GM12878 (cell line): ENCODE measurements around the gene OPN1SW. TPM values are rescaled to one million over a fixed set of nuclear protein-coding genes. Genes with fewer than 3 reads are reported as not detected.

ENCODE experiments used
- ATAC-seq: fragments of 200-7000 bp; cut with Tn5 transposase; 3 replicates; pipeline ENCODE4 v1.9.1; 2020; ENCODE audit warnings: mild to moderate bottlenecking, moderate library complexity
- BruUV-seq: library from RNA; stranded (reverse); fragments of 400-500 nt; replicated peaks from 2 replicates; lab custom pipeline; 2021; lab: Mats Ljungman, UMichigan
- CTCF ChIA-PET: fragments of 300-600 bp; sonication (Branson Sonifier 250); formaldehyde crosslinking; extraction: SDS; loops from one replicate; lab custom pipeline; 2021; ENCODE audit warnings: inconsistent platforms; lab: Yijun Ruan, JAX
- POLR2A ChIA-PET: fragments of 350-600 bp; formaldehyde crosslinking; extraction: SDS; loops from one replicate; lab custom pipeline; 2021; ENCODE audit warnings: inconsistent platforms; lab: Charles Lee
- RAD21 ChIA-PET: fragments of 300-600 bp; sonication (Branson Sonifier 250); formaldehyde crosslinking; loops from one replicate; lab custom pipeline; 2023; ENCODE audit warnings: antibody characterized with exemption; ENCODE audit not compliant: unreplicated experiment; lab: Charles Lee
- SMC1A ChIA-PET: fragments of 300-600 bp; sonication (Branson Sonifier 250); formaldehyde crosslinking; loops from one replicate; lab custom pipeline; 2023; ENCODE audit not compliant: unreplicated experiment, uncharacterized antibody; lab: Charles Lee
- DNase-seq: peaks from one replicate; pipeline ENCODE4 v3.0.0-alpha.2; 2011; ENCODE audit warnings: low read depth, low spot score
- FAIRE-seq: peaks from 3 replicates; lab custom pipeline; 2011; peaks lifted over from hg19 to GRCh38; lab: Jason Lieb, UNC
- H2AFZ ChIP-seq: 2 replicates; pipeline ENCODE4 v1.6.0; 2011; ENCODE audit warnings: low read depth, low read length, control low read depth; ENCODE audit not compliant: control insufficient read depth
- H3K27ac ChIP-seq: 2 replicates; pipeline ENCODE4 v1.5.1; 2011; ENCODE audit warnings: control low read depth; ENCODE audit not compliant: control insufficient read depth, insufficient read depth
- H3K27me3 ChIP-seq, 2 experiments: replicated peaks in 1 of 2; 2 replicates each; pipeline versions ENCODE4 v1.6.0 to v1.6.1; 2011; ENCODE audit warnings: low read length in 1 of 2; ENCODE audit not compliant: control insufficient read depth in 2 of 2, insufficient read depth in 2 of 2
- H3K36me3 ChIP-seq, 2 experiments: 2 replicates each; pipeline ENCODE4 v1.5.1; 2011; ENCODE audit warnings: low read length in 1 of 2; ENCODE audit not compliant: control insufficient read depth in 2 of 2, insufficient read depth in 2 of 2
- H3K4me1 ChIP-seq: 2 replicates; pipeline ENCODE4 v1.6.1; 2011; ENCODE audit warnings: mild to moderate bottlenecking, low read length, moderate library complexity, mixed read lengths; ENCODE audit not compliant: control insufficient read depth, insufficient read depth
- H3K4me2 ChIP-seq: 2 replicates; pipeline ENCODE4 v1.6.0; 2011; ENCODE audit warnings: control low read depth; ENCODE audit not compliant: control insufficient read depth, insufficient read depth
- H3K4me3 ChIP-seq: fragments of 200-600 bp; sonication (generic); 2 replicates; pipeline ENCODE4 v1.5.1; 2016
- H3K79me2 ChIP-seq: 2 replicates; pipeline ENCODE4 v1.6.0; 2011; ENCODE audit warnings: low read length; ENCODE audit not compliant: control insufficient read depth, insufficient read depth
- H3K9ac ChIP-seq: 2 replicates; pipeline ENCODE4 v1.8.0; 2011; ENCODE audit warnings: low read length, control low read depth, mixed read lengths; ENCODE audit not compliant: control insufficient read depth, insufficient read depth
- H3K9me3 ChIP-seq: replicated peaks from 3 replicates; pipeline ENCODE4 v1.5.1; 2011; ENCODE audit warnings: mild to moderate bottlenecking, low read length; ENCODE audit not compliant: control insufficient read depth, insufficient read depth
- H4K20me1 ChIP-seq: 2 replicates; pipeline ENCODE4 v1.6.0; 2011; ENCODE audit not compliant: control insufficient read depth, insufficient read depth
- ASH2L ChIP-seq: fragments of 300-600, 200-600 bp; sonication (generic); IDR thresholded peaks from 2 replicates; pipeline ENCODE4 v1.6.1; 2017; ENCODE audit warnings: low read depth, mild to moderate bottlenecking, borderline replicate concordance
- ZNF24 ChIP-seq: fragments of 450-650 bp; IDR thresholded peaks from 2 replicates; pipeline ENCODE4 v1.6.1; 2017; ENCODE audit warnings: antibody characterized with exemption, mild to moderate bottlenecking
- WGBS: methylation state at CpG from one replicate; pipeline ENCODE4 v1.1.6; 2016; ENCODE audit warnings: low lambda C conversion rate; ENCODE audit not compliant: insufficient replicate concordance, insufficient coverage; ENCODE audit errors: missing lambda C conversion rate; 5-methylcytosine and 5-hydroxymethylcytosine counted together
- in situ Hi-C: fragments of 300-500 bp; cut with MboI; formaldehyde crosslinking; loops from 9 replicates; pipeline ENCODE4 v1.14.3; 2018; ENCODE audit warnings: mixed read lengths
- intact Hi-C: fragments of 100-400 bp; cut with micrococcal nuclease; formaldehyde crosslinking; loops from one replicate; pipeline ENCODE4 v1.14.2; 2022; ENCODE audit not compliant: unreplicated experiment
- polyA plus RNA-seq, 11 experiments: library from polyadenylated mRNA; depleted of rRNA in 4 of 11; unstranded in 6 of 11; stranded (reverse) in 5 of 11; fragments of >200 nt; fragmentation: Nextera tagmentation in 4 of 11; fragmentation: Illumina TruSeq in 1 of 11; extraction: Ambion mirVana in 4 of 11; extraction: Trizol in 1 of 11; gene quantifications; 1 replicate in 1 of 11; 2 replicates in 10 of 11; pipeline versions ENCODE4 v1.2.1 to v1.2.3, GENCODE V29; 2011 to 2016; ENCODE audit warnings: inconsistent platforms in 2 of 11, missing spikeins in 2 of 11, low read depth in 1 of 11
- total RNA-seq, 4 experiments: library from RNA; depleted of rRNA in 3 of 4; stranded (reverse); fragments of >200 nt in 3 of 4; fragmentation: Illumina TruSeq in 1 of 4; extraction: Trizol in 1 of 4; gene quantifications; 2 replicates each; pipeline versions ENCODE4 v1.2.1 to v1.2.3, GENCODE V29; 2013 to 2021

Gene OPN1SW
- total and polyA plus RNA-seq, 10 of the 15 experiments (the other 5 are each of a cell fraction or from before 2014, with no cell fraction given), result 0.11 to 0.35 (median 0.19) TPM; not detected in 6

GRCh38 chr7:128792471-128793180, 17.0 kb upstream of the OPN1SW start:
- no peaks in the 10 kb centered on the region for H3K9me3 ChIP-seq
- no peaks in the 10 kb centered on the region for H3K36me3 ChIP-seq
- no peak for TF ChIP-seq ZNF24
- RAD21 ChIA-PET, result no interaction called here
- no peak for FAIRE-seq
- H3K27me3 ChIP-seq, result peaks cover 2% of the 10 kb centered on the region in 2 experiments; a peak in 2 of 4 replicates
- POLR2A ChIA-PET, result interaction anchor here (0.5 kb wide), 1 partner anchor 301 kb away, joined by 4 read pairs; no protein-coding TSS in a partner anchor
- intact Hi-C loops (loop anchor here (5.0 kb wide), 2 partner anchors 90 to 300 kb away; no protein-coding TSS in a partner anchor), in situ Hi-C loops (no loop called here)
- H2AFZ ChIP-seq, result no peak overlapping the region
- no peak overlapping the region for H3K9ac ChIP-seq
- SMC1A ChIA-PET, result interaction anchor here (0.6 kb wide), 1 partner anchor 310 kb away, joined by 5 read pairs; no protein-coding TSS in a partner anchor
- H3K4me3 ChIP-seq, result no peak overlapping the region
- CTCF ChIA-PET, result interaction anchor here (0.6 kb wide), 1 partner anchor 122 kb away, joined by 3 read pairs; no protein-coding TSS in a partner anchor
- H4K20me1 ChIP-seq, result no peaks in the 10 kb centered on the region
- no peak overlapping the region for H3K27ac ChIP-seq
- H3K4me1 ChIP-seq, result peaks cover 3% of the 10 kb centered on the region; the same call in 1 of the 2 replicates
- no TSS peak for BruUV-seq
- no peaks in the 10 kb centered on the region for H3K79me2 ChIP-seq
- H3K4me2 ChIP-seq, result no peak overlapping the region
- ATAC-seq, result no peak
- DNase-seq, result no peak
- WGBS, result 60% methylated on average over 10 of the region's 10 CpGs

- POLR2A ChIA-PET, result interaction anchor here (0.5 kb wide), 1 partner anchor 301 kb away, joined by 4 read pairs; no protein-coding TSS in a partner anchor
- no peak for DNase-seq
- no peak for FAIRE-seq
- no peaks in the 10 kb centered on the region for H3K79me2 ChIP-seq
- H3K36me3 ChIP-seq, result no peaks in the 10 kb centered on the region
- peaks cover 2% of the 10 kb centered on the region in 2 experiments; a peak in 2 of 4 replicates for H3K27me3 ChIP-seq
- H3K4me1 ChIP-seq, result peaks cover 3% of the 10 kb centered on the region; the same call in 1 of the 2 replicates
- SMC1A ChIA-PET, result interaction anchor here (0.6 kb wide), 1 partner anchor 310 kb away, joined by 5 read pairs; no protein-coding TSS in a partner anchor
- CTCF ChIA-PET, result interaction anchor here (0.6 kb wide), 1 partner anchor 122 kb away, joined by 3 read pairs; no protein-coding TSS in a partner anchor
- H3K4me2 ChIP-seq, result peak overlapping the region; percentile 87
- peak overlapping the region; percentile 87 for H3K4me3 ChIP-seq
- TF ChIP-seq ASH2L, result no peak
- no peaks in the 10 kb centered on the region for H4K20me1 ChIP-seq
- WGBS, result 43% methylated on average over 8 of the region's 9 CpGs
- peak overlapping the region; percentile 93 for H2AFZ ChIP-seq
- in situ Hi-C loops, result no loop called here
- H3K9me3 ChIP-seq, result no peaks in the 10 kb centered on the region
- no peak overlapping the region for H3K27ac ChIP-seq
- RAD21 ChIA-PET, result interaction anchor here (1.2 kb wide), 2 partner anchors 9 to 83 kb away, joined by 3 read pairs; no protein-coding TSS in a partner anchor
- intact Hi-C loops, result loop anchor here (5.0 kb wide), 2 partner anchors 90 to 300 kb away; no protein-coding TSS in a partner anchor
- H3K9ac ChIP-seq, result no peak overlapping the region
- no peak for ATAC-seq
- no TSS peak for BruUV-seq
Measured at GRCh38 chr7:128791972-128792327, 16.4 kb upstream of the OPN1SW start.
